ENCODE results near the gene METTL9.

The METTL9 gene

DNA sequence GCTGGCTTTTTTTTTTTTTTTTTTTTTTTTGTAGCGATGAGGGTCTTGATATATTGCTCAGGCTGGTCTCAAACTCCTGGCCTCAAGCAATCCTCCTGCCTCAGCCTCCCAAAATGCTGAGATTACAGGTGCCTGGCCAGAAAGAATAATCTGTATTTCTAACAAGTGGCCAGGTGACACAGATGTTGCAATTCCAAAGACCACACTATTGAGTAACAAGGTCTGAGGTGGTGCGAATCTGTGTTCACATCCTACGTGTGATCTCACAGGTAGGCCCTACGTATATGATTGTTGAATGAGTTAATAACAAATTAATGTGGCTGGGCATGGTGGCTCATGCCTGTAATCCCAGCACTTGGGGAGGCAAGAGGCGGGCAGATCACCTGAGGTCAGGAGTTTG is 97.7 kb downstream of the METTL9 start:
- no peak for TF ChIP-seq ZNF8 (CRISPR knock-in tag; IDR thresholded peaks at IDR 0.05)
- no peak for TF ChIP-seq ZFP30 (CRISPR knock-in tag; IDR thresholded peaks at IDR 0.05)
- TF ChIP-seq ESRRG (CRISPR knock-in tag; IDR thresholded peaks at IDR 0.05): no peak
- ATAC-seq: no peak

- ATAC-seq: no peak
- TF ChIP-seq TCF4 (CRISPR knock-in tag; IDR thresholded peaks at IDR 0.05; ENCODE audit: borderline replicate concordance) (no peak), CSDC2 (CRISPR knock-in tag; IDR thresholded peaks at IDR 0.05) (no peak), PPARA (CRISPR knock-in tag; IDR thresholded peaks at IDR 0.05; ENCODE audit: borderline replicate concordance) (no peak), ESRRG (CRISPR knock-in tag; IDR thresholded peaks at IDR 0.05) (no peak), TOX (CRISPR knock-in tag; IDR thresholded peaks at IDR 0.05; ENCODE audit: borderline replicate concordance) (no peak), ZFP3 (CRISPR knock-in tag; IDR thresholded peaks at IDR 0.05) (no peak)
- TF ChIP-seq, protein P1, sequence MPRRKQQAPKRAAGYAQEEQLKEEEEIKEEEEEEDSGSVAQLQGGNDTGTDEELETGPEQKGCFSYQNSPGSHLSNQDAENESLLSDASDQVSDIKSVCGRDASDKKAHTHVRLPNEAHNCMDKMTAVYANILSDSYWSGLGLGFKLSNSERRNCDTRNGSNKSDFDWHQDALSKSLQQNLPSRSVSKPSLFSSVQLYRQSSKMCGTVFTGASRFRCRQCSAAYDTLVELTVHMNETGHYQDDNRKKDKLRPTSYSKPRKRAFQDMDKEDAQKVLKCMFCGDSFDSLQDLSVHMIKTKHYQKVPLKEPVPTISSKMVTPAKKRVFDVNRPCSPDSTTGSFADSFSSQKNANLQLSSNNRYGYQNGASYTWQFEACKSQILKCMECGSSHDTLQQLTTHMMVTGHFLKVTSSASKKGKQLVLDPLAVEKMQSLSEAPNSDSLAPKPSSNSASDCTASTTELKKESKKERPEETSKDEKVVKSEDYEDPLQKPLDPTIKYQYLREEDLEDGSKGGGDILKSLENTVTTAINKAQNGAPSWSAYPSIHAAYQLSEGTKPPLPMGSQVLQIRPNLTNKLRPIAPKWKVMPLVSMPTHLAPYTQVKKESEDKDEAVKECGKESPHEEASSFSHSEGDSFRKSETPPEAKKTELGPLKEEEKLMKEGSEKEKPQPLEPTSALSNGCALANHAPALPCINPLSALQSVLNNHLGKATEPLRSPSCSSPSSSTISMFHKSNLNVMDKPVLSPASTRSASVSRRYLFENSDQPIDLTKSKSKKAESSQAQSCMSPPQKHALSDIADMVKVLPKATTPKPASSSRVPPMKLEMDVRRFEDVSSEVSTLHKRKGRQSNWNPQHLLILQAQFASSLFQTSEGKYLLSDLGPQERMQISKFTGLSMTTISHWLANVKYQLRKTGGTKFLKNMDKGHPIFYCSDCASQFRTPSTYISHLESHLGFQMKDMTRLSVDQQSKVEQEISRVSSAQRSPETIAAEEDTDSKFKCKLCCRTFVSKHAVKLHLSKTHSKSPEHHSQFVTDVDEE (CRISPR knock-in tag; IDR thresholded peaks at IDR 0.05): no peak
- TF ChIP-seq, protein P2, sequence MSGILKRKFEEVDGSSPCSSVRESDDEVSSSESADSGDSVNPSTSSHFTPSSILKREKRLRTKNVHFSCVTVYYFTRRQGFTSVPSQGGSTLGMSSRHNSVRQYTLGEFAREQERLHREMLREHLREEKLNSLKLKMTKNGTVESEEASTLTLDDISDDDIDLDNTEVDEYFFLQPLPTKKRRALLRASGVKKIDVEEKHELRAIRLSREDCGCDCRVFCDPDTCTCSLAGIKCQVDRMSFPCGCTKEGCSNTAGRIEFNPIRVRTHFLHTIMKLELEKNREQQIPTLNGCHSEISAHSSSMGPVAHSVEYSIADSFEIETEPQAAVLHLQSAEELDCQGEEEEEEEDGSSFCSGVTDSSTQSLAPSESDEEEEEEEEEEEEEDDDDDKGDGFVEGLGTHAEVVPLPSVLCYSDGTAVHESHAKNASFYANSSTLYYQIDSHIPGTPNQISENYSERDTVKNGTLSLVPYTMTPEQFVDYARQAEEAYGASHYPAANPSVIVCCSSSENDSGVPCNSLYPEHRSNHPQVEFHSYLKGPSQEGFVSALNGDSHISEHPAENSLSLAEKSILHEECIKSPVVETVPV (CRISPR knock-in tag; IDR thresholded peaks at IDR 0.05): no peak
- TF ChIP-seq, protein P3, sequence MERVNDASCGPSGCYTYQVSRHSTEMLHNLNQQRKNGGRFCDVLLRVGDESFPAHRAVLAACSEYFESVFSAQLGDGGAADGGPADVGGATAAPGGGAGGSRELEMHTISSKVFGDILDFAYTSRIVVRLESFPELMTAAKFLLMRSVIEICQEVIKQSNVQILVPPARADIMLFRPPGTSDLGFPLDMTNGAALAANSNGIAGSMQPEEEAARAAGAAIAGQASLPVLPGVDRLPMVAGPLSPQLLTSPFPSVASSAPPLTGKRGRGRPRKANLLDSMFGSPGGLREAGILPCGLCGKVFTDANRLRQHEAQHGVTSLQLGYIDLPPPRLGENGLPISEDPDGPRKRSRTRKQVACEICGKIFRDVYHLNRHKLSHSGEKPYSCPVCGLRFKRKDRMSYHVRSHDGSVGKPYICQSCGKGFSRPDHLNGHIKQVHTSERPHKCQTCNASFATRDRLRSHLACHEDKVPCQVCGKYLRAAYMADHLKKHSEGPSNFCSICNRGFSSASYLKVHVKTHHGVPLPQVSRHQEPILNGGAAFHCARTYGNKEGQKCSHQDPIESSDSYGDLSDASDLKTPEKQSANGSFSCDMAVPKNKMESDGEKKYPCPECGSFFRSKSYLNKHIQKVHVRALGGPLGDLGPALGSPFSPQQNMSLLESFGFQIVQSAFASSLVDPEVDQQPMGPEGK (CRISPR knock-in tag; IDR thresholded peaks at IDR 0.05; ENCODE audit: borderline replicate concordance): no peak
- TF ChIP-seq, protein P4, sequence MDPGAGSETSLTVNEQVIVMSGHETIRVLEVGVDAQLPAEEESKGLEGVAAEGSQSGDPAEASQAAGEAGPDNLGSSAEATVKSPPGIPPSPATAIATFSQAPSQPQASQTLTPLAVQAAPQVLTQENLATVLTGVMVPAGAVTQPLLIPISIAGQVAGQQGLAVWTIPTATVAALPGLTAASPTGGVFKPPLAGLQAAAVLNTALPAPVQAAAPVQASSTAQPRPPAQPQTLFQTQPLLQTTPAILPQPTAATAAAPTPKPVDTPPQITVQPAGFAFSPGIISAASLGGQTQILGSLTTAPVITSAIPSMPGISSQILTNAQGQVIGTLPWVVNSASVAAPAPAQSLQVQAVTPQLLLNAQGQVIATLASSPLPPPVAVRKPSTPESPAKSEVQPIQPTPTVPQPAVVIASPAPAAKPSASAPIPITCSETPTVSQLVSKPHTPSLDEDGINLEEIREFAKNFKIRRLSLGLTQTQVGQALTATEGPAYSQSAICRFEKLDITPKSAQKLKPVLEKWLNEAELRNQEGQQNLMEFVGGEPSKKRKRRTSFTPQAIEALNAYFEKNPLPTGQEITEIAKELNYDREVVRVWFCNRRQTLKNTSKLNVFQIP (CRISPR knock-in tag; IDR thresholded peaks at IDR 0.05; ENCODE audit: borderline replicate concordance, low read depth): no peak
Measured at GRCh38 chr16:21698169-21699032, 99.0 kb downstream of the METTL9 start.

DNA sequence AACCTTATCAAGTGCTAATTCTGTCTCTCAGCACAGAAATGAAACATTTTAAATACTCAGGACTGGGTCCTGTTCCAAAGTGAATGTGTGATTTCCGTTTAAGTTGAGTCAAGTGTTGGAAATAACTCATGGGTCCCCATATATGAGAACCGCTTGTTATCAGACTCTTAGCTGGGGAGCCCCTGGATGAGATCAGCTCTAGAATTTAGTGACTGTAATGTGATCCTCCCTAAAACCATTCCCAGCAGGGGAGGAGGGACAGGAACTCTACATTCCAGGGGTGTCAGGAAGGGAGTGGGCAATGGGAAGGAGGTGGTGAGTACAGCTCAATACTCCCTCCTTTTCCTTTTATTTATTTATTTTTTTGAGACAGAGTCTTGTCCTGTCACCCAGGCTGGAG is 101.9 kb downstream of the METTL9 start:
- no peak for ATAC-seq
- TF ChIP-seq ZNF70 (CRISPR knock-in tag; IDR thresholded peaks at IDR 0.05) (no peak), ZC3H10 (CRISPR knock-in tag; IDR thresholded peaks at IDR 0.05) (no peak), ESRRG (CRISPR knock-in tag; IDR thresholded peaks at IDR 0.05) (no peak), ISL1 (CRISPR knock-in tag; IDR thresholded peaks at IDR 0.05) (no peak), ZFP3 (CRISPR knock-in tag; IDR thresholded peaks at IDR 0.05) (no peak), TOX (CRISPR knock-in tag; IDR thresholded peaks at IDR 0.05; ENCODE audit: borderline replicate concordance) (no peak), ZFP30 (CRISPR knock-in tag; IDR thresholded peaks at IDR 0.05) (no peak), ZNF565 (CRISPR knock-in tag; conservative IDR thresholded peaks at IDR 0.05; ENCODE audit: low read depth) (no peak), PPARA (CRISPR knock-in tag; IDR thresholded peaks at IDR 0.05; ENCODE audit: borderline replicate concordance) (no peak), GLIS3 (CRISPR knock-in tag; IDR thresholded peaks at IDR 0.05) (no peak), ARNTL (CRISPR knock-in tag; IDR thresholded peaks at IDR 0.05; ENCODE audit: borderline replicate concordance, low read depth) (no peak), SNAI2 (CRISPR knock-in tag; IDR thresholded peaks at IDR 0.05) (no peak), ZNF8 (CRISPR knock-in tag; IDR thresholded peaks at IDR 0.05) (no peak), TCF4 (CRISPR knock-in tag; IDR thresholded peaks at IDR 0.05; ENCODE audit: borderline replicate concordance) (no peak), OSR1 (CRISPR knock-in tag; IDR thresholded peaks at IDR 0.05) (no peak), CSDC2 (CRISPR knock-in tag; IDR thresholded peaks at IDR 0.05) (no peak)
- TF ChIP-seq, protein P5, sequence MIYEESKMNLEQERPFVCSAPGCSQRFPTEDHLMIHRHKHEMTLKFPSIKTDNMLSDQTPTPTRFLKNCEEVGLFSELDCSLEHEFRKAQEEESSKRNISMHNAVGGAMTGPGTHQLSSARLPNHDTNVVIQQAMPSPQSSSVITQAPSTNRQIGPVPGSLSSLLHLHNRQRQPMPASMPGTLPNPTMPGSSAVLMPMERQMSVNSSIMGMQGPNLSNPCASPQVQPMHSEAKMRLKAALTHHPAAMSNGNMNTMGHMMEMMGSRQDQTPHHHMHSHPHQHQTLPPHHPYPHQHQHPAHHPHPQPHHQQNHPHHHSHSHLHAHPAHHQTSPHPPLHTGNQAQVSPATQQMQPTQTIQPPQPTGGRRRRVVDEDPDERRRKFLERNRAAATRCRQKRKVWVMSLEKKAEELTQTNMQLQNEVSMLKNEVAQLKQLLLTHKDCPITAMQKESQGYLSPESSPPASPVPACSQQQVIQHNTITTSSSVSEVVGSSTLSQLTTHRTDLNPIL (CRISPR knock-in tag; IDR thresholded peaks at IDR 0.05; ENCODE audit: low read depth): no peak
- TF ChIP-seq, protein P2 (CRISPR knock-in tag; IDR thresholded peaks at IDR 0.05): no peak
- TF ChIP-seq, protein P4 (CRISPR knock-in tag; IDR thresholded peaks at IDR 0.05; ENCODE audit: borderline replicate concordance, low read depth): no peak
- TF ChIP-seq, protein P3 (CRISPR knock-in tag; IDR thresholded peaks at IDR 0.05; ENCODE audit: borderline replicate concordance): no peak

Measured in SK-N-SH treated with all-trans-retinoic acid at 6 μM for 48 hours (cell line).